ENCODE data around the gene ARG2.

ARG2 gene

GRCh38 chr14:67695394-67695949 is 75.8 kb downstream of the ARG2 start, which contains the start of gene RDH11:
Gene RDH11, minus strand, starts transcription at chr14:67695764. Its CDS starts 61 bp downstream, at chr14:67695703.
- Histone ChIP-seq H3K79me2 (ENCODE audit: insufficient read depth, low read length) (peaks cover 49% of the 10 kb centered on the region), H3K27ac (ENCODE audit: low read length) (peak within 1 kb of the TSS; percentile 94), H4K20me1 (ENCODE audit: insufficient read depth, low read length) (peaks cover 35% of the 10 kb centered on the region), H3K4me2 (ENCODE audit: insufficient read depth, low read length) (peak within 1 kb of the TSS; percentile 97), H3K9me3 (ENCODE audit: insufficient read depth, low read length, severe bottlenecking) (no peaks in the 10 kb centered on the region), H2AFZ (ENCODE audit: low read depth, low read length) (peak within 1 kb of the TSS; percentile 89), H3K4me3 (ENCODE audit: low read depth in 1 of 2, low read length in 2 of 2) (peak within 1 kb of the TSS; percentile 85 to 95), H3K4me1 (ENCODE audit: insufficient read depth, low read length) (peaks cover 25% of the 10 kb centered on the region), H3K36me3 (ENCODE audit: insufficient read depth, low read length) (peaks cover 30% of the 10 kb centered on the region), H3K9ac (ENCODE audit: low read depth, low read length) (peak within 1 kb of the TSS; percentile 76), H3K27me3 (ENCODE audit: insufficient read depth, low read length, poor library complexity) (no peaks in the 10 kb centered on the region)
- ATAC-seq (ENCODE audit: insufficient read depth, low read depth) (peak; percentile 96), DNase-seq (peak; percentile 90)
- TF ChIP-seq EZH2 (IDR thresholded peaks at IDR 0.05; ENCODE audit: borderline replicate concordance, low read depth, low read length, severe bottlenecking) (no peak), CTCF (IDR thresholded peaks at IDR 0.05; ENCODE audit: borderline replicate concordance, extremely low read depth, low read length, poor library complexity, severe bottlenecking) (no peak)

GRCh38 chr14:67697006-67697405 is 77.3 kb downstream of the ARG2 start:
- peaks cover 34% of the 10 kb centered on the region for H3K79me2 ChIP-seq (ENCODE audit: insufficient read depth, low read length)
- H3K27ac ChIP-seq (ENCODE audit: low read length), result no peak overlapping the region
- H3K36me3 ChIP-seq (ENCODE audit: insufficient read depth, low read length), result peaks cover 14% of the 10 kb centered on the region
- no peak for DNase-seq
- H3K9ac ChIP-seq (ENCODE audit: low read depth, low read length), result no peak overlapping the region
- H3K27me3 ChIP-seq (ENCODE audit: insufficient read depth, low read length, poor library complexity), result no peaks in the 10 kb centered on the region
- no peak overlapping the region for H3K4me3 ChIP-seq (ENCODE audit: low read depth in 1 of 2, low read length in 2 of 2)
- H3K9me3 ChIP-seq (ENCODE audit: insufficient read depth, low read length, severe bottlenecking), result no peaks in the 10 kb centered on the region
- H2AFZ ChIP-seq (ENCODE audit: low read depth, low read length), result no peak overlapping the region
- TF ChIP-seq EZH2 (IDR thresholded peaks at IDR 0.05; ENCODE audit: borderline replicate concordance, low read depth, low read length, severe bottlenecking) (no peak), CTCF (IDR thresholded peaks at IDR 0.05; ENCODE audit: borderline replicate concordance, extremely low read depth, low read length, poor library complexity, severe bottlenecking) (no peak)
- H3K4me2 ChIP-seq (ENCODE audit: insufficient read depth, low read length), result no peak overlapping the region
- ATAC-seq (ENCODE audit: insufficient read depth, low read depth), result no peak
- peaks cover 25% of the 10 kb centered on the region for H3K4me1 ChIP-seq (ENCODE audit: insufficient read depth, low read length)
- peaks cover 25% of the 10 kb centered on the region for H4K20me1 ChIP-seq (ENCODE audit: insufficient read depth, low read length)

- Histone ChIP-seq H3K36me3 (ENCODE audit: insufficient read depth, low read length) (peaks cover 3% of the 10 kb centered on the region; the same call in 1 of the 2 replicates), H3K4me3 (ENCODE audit: low read depth in 1 of 2, low read length in 2 of 2) (no peak overlapping the region), H3K9me3 (ENCODE audit: insufficient read depth, low read length, severe bottlenecking) (no peaks in the 10 kb centered on the region), H3K27me3 (ENCODE audit: insufficient read depth, low read length, poor library complexity) (no peaks in the 10 kb centered on the region), H3K4me2 (ENCODE audit: insufficient read depth, low read length) (no peak overlapping the region), H4K20me1 (ENCODE audit: insufficient read depth, low read length) (peaks cover 15% of the 10 kb centered on the region), H3K27ac (ENCODE audit: low read length) (no peak overlapping the region), H3K79me2 (ENCODE audit: insufficient read depth, low read length) (peaks cover 22% of the 10 kb centered on the region), H2AFZ (ENCODE audit: low read depth, low read length) (no peak overlapping the region), H3K4me1 (ENCODE audit: insufficient read depth, low read length) (peaks cover 20% of the 10 kb centered on the region), H3K9ac (ENCODE audit: low read depth, low read length) (no peak overlapping the region)
- DNase-seq (no peak), ATAC-seq (ENCODE audit: insufficient read depth, low read depth) (no peak)
- TF ChIP-seq CTCF (IDR thresholded peaks at IDR 0.05; ENCODE audit: borderline replicate concordance, extremely low read depth, low read length, poor library complexity, severe bottlenecking), result no peak
- TF ChIP-seq EZH2 (IDR thresholded peaks at IDR 0.05; ENCODE audit: borderline replicate concordance, low read depth, low read length, severe bottlenecking), result no peak
Observed at GRCh38 chr14:67698179-67698578, 78.5 kb downstream of the ARG2 start.
